A549 treated with Mapracorat at 1 μM for 4 hours (cell line): ENCODE data around the gene ST7. TPM values are rescaled to one million over a fixed set of nuclear protein-coding genes. Genes with fewer than 3 reads are reported as not detected.

Experiments
- total RNA-seq: library from RNA; stranded (reverse); fragments of 200-300 nt; extraction: Qiagen RNA extraction; gene quantifications from 5 replicates; pipeline ENCODE4 v1.2.3, GENCODE V29; 2022

The ST7 gene, protein sequence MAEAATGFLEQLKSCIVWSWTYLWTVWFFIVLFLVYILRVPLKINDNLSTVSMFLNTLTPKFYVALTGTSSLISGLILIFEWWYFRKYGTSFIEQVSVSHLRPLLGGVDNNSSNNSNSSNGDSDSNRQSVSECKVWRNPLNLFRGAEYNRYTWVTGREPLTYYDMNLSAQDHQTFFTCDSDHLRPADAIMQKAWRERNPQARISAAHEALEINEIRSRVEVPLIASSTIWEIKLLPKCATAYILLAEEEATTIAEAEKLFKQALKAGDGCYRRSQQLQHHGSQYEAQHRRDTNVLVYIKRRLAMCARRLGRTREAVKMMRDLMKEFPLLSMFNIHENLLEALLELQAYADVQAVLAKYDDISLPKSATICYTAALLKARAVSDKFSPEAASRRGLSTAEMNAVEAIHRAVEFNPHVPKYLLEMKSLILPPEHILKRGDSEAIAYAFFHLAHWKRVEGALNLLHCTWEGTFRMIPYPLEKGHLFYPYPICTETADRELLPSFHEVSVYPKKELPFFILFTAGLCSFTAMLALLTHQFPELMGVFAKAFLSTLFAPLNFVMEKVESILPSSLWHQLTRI
- 22.2 to 27.6 TPM (median 22.7 TPM) in 5 replicates for total RNA-seq

DNA sequence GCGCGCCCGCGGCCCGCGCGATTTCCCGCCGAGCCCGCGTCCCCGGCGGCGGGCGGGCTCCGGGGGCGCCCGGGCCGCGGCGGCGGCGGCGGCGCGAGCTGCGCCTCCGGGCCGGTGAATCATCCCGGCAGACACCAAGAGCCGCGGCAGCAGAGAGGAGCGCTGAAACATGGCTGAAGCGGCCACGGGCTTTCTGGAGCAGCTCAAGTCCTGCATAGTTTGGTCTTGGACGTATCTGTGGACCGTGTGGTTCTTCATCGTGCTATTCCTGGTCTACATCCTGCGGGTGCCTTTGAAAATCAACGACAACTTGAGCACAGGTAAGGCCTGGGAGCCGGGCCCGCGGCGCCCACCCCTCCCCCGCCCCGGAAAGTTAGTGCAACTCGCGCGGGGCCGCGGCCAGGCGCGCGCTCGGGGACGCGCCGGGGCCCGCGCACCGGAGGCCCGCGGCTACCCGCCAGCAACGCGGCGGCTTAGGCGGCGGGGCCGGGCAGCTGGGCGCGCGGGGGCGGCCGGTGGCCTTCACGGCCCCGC lies at the start of gene ST7:
TSS of gene ST7 (plus strand) at position 130 of the 534 bp plus-strand sequence. CDS start at position 170, 40 bp downstream.

Other genes starting within 250 kb of the ST7 start
- 107 to 176 TPM (median 130 TPM) in 5 replicates for gene CAPZA2, start 90.9 kb upstream of the ST7 start, total RNA-seq